MM.1S (cell line): ENCODE measurements around the gene UQCC5.

Experiments
- DNase-seq: peaks from one replicate; pipeline ENCODE4 v3.0.0-alpha.2; 2015
- H2AFZ ChIP-seq: fragments of 300-600 bp; sonication (generic); 2 replicates; pipeline ENCODE4 v1.6.0; 2016; ENCODE audit warnings: antibody characterized with exemption, low read length
- H3F3A ChIP-seq: fragments of 300-600 bp; sonication (generic); 2 replicates; pipeline ENCODE4 v1.6.1; 2016; ENCODE audit warnings: mild to moderate bottlenecking, antibody characterized with exemption, low read length, moderate library complexity, mixed read lengths; ENCODE audit not compliant: insufficient read depth
- H3K27ac ChIP-seq: fragments of 300-600 bp; sonication (generic); 2 replicates; pipeline ENCODE4 v1.5.1; 2016; ENCODE audit warnings: mild to moderate bottlenecking, low read length
- H3K27me3 ChIP-seq: fragments of 300-600 bp; sonication (generic); replicated peaks from 2 replicates; pipeline ENCODE4 v1.6.0; 2016; ENCODE audit warnings: low read length; ENCODE audit not compliant: insufficient read depth
- H3K36me3 ChIP-seq: fragments of 300-600 bp; sonication (generic); replicated peaks from 2 replicates; pipeline ENCODE4 v1.6.1; 2016; ENCODE audit warnings: mild to moderate bottlenecking, low read length, mixed read lengths; ENCODE audit not compliant: insufficient read depth
- H3K4me1 ChIP-seq: fragments of 300-600 bp; sonication (generic); 2 replicates; pipeline ENCODE4 v1.6.1; 2016; ENCODE audit warnings: low read length, mixed read lengths
- H3K4me2 ChIP-seq: fragments of 300-600 bp; sonication (generic); 2 replicates; pipeline ENCODE4 v1.6.0; 2016; ENCODE audit warnings: low read depth, low read length
- H3K4me3 ChIP-seq: fragments of 300-600 bp; sonication (generic); 2 replicates; pipeline ENCODE4 v1.5.1; 2016; ENCODE audit warnings: low read length, mixed read lengths
- H3K79me2 ChIP-seq: fragments of 300-600 bp; sonication (generic); 2 replicates; pipeline ENCODE4 v1.6.1; 2016; ENCODE audit warnings: mixed run types, low read length, mixed read lengths
- H3K9ac ChIP-seq: fragments of 300-600 bp; sonication (generic); 2 replicates; pipeline ENCODE4 v1.6.1; 2016; ENCODE audit warnings: low read length, mixed read lengths
- H3K9me2 ChIP-seq: fragments of 300-600 bp; sonication (generic); replicated peaks from 2 replicates; pipeline ENCODE4 v1.6.1; 2016; ENCODE audit warnings: mild to moderate bottlenecking, low read length, mixed read lengths; ENCODE audit not compliant: insufficient read depth
- H3K9me3 ChIP-seq: fragments of 300-600 bp; sonication (generic); replicated peaks from 2 replicates; pipeline ENCODE4 v1.6.1; 2016; ENCODE audit warnings: mild to moderate bottlenecking, low read length, mixed read lengths; ENCODE audit not compliant: insufficient read depth
- H4K20me1 ChIP-seq: fragments of 300-600 bp; sonication (generic); 2 replicates; pipeline ENCODE4 v1.6.1; 2016; ENCODE audit warnings: mild to moderate bottlenecking, low read length, moderate library complexity, mixed read lengths; ENCODE audit not compliant: insufficient read depth
- CTCF ChIP-seq: fragments of 300-600 bp; sonication (generic); IDR thresholded peaks from 2 replicates; pipeline ENCODE4 v1.5.1; 2016; ENCODE audit warnings: antibody characterized with exemption, low read length, mixed read lengths
- EZH2 ChIP-seq: fragments of 300-600 bp; sonication (generic); optimal IDR thresholded peaks from 2 replicates; pipeline ENCODE3; 2017; ENCODE audit warnings: low read depth, mild to moderate bottlenecking, antibody characterized with exemption, low read length, mixed read lengths
- EZH2phosphoT487 ChIP-seq: fragments of 300-600 bp; sonication (generic); IDR thresholded peaks from 2 replicates; pipeline ENCODE4 v1.6.1; 2018; ENCODE audit warnings: antibody characterized with exemption, low read length

UQCC5 gene

GRCh38 chr3:52494445-52494844 lies 42.0 kb upstream of the UQCC5 start:
- Histone ChIP-seq H3K4me2 (no peak overlapping the region), H3K4me1 (no peaks in the 10 kb centered on the region), H3K27me3 (no peaks in the 10 kb centered on the region; the same call in 1 of the 2 replicates), H3K9ac (no peak overlapping the region), H2AFZ (no peak overlapping the region), H3K36me3 (no peaks in the 10 kb centered on the region), H3K9me3 (no peaks in the 10 kb centered on the region), H3K79me2 (no peaks in the 10 kb centered on the region), H3K27ac (no peak overlapping the region), H3F3A (no peaks in the 10 kb centered on the region), H3K4me3 (no peak overlapping the region), H3K9me2 (no peaks in the 10 kb centered on the region), H4K20me1 (no peaks in the 10 kb centered on the region)
- TF ChIP-seq EZH2phosphoT487 (no peak), EZH2 (no peak), CTCF (no peak)
- DNase-seq = no peak

- no peaks in the 10 kb centered on the region for H3K4me1 ChIP-seq
Measured at GRCh38 chr3:52494886-52495495, 41.4 kb upstream of the UQCC5 start, which contains the start of gene STAB1. Gene STAB1, plus strand, starts transcription at chr3:52495338. Its CDS starts 76 bp downstream, at chr3:52495414.

GRCh38 chr3:52495777-52496602 lies 40.4 kb upstream of the UQCC5 start:
- Histone ChIP-seq H3K4me2 (no peak overlapping the region), H3K9me3 (no peaks in the 10 kb centered on the region), H3K9me2 (no peaks in the 10 kb centered on the region), H2AFZ (no peak overlapping the region), H3K79me2 (no peaks in the 10 kb centered on the region), H3K27ac (no peak overlapping the region), H3K4me1 (no peaks in the 10 kb centered on the region), H3K4me3 (no peak overlapping the region), H3K9ac (no peak overlapping the region), H4K20me1 (no peaks in the 10 kb centered on the region), H3K27me3 (no peaks in the 10 kb centered on the region; the same call in 1 of the 2 replicates), H3K36me3 (no peaks in the 10 kb centered on the region), H3F3A (no peaks in the 10 kb centered on the region)
- no peak for DNase-seq
- TF ChIP-seq EZH2phosphoT487 (no peak), CTCF (no peak), EZH2 (no peak)

More at GRCh38 chr3:52494886-52495495, 41.4 kb upstream of the UQCC5 start, which contains the start of gene STAB1:
- Histone ChIP-seq H3K27me3 (no peaks in the 10 kb centered on the region; the same call in 1 of the 2 replicates), H3K36me3 (no peaks in the 10 kb centered on the region), H3K9me2 (no peaks in the 10 kb centered on the region), H3K4me3 (no peak within 1 kb of the TSS), H4K20me1 (no peaks in the 10 kb centered on the region), H3K79me2 (no peaks in the 10 kb centered on the region), H3F3A (no peaks in the 10 kb centered on the region), H3K27ac (no peak within 1 kb of the TSS), H3K9me3 (no peaks in the 10 kb centered on the region), H3K9ac (no peak within 1 kb of the TSS), H3K4me2 (no peak within 1 kb of the TSS), H2AFZ (no peak within 1 kb of the TSS)
- TF ChIP-seq CTCF (no peak), EZH2 (no peak), EZH2phosphoT487 (no peak)
- no peak for DNase-seq
